Activated T-cell treated with anti-CD3 and anti-CD28 coated beads, Interleukin-2, amount 50 U/mL, for 72 hours (primary cell): ENCODE results near the gene SPN. TPM values are rescaled to one million over a fixed set of nuclear protein-coding genes. Genes with fewer than 3 reads are reported as not detected.
"Not testable (repeated sequence)": the region's sequence is repeated elsewhere in the genome, so short reads cannot be mapped to it uniquely, and the experiment has no call there.

Experiments used
- ATAC-seq, 2 donors: fragments of 150-1000 bp; cut with Tn5 transposase; replicated peaks in 1 of 2; 2 replicates each; pipeline ENCODE4 v1.10.0; 2021; ENCODE audit warnings: moderate library complexity in 2 of 2, mild to moderate bottlenecking in 1 of 2
- DNase-seq, 2 donors: peaks; one replicate each; pipeline ENCODE4 v3.0.0; 2021 to 2022; ENCODE audit warnings: mixed read lengths in 1 of 2
- H3K27ac Mint-ChIP-seq: one replicate; pipeline ENCODE4 v1.8.0; 2022; ENCODE audit warnings: mild to moderate bottlenecking, moderate library complexity, mixed read lengths
- H3K27me3 Mint-ChIP-seq: one replicate; pipeline ENCODE4 v1.8.0; 2022; ENCODE audit warnings: low read depth, mixed read lengths
- H3K36me3 Mint-ChIP-seq, 2 donors: one replicate each; pipeline ENCODE4 v1.8.0; 2022; ENCODE audit warnings: mixed read lengths in 2 of 2, mild to moderate bottlenecking in 1 of 2; ENCODE audit not compliant: insufficient read depth in 2 of 2
- H3K4me1 Mint-ChIP-seq: one replicate; pipeline ENCODE4 v1.8.0; 2022; ENCODE audit warnings: low read depth, mixed read lengths
- H3K4me3 Mint-ChIP-seq, 2 donors: one replicate each; pipeline ENCODE4 v1.8.0; 2022; ENCODE audit warnings: mild to moderate bottlenecking in 2 of 2, mixed read lengths in 2 of 2, moderate library complexity in 2 of 2
- H3K9me3 Mint-ChIP-seq, 2 donors: one replicate each; pipeline ENCODE4 v1.8.0; 2022; ENCODE audit warnings: mixed read lengths in 2 of 2
- total RNA-seq, 2 donors: library from RNA; stranded (reverse); gene quantifications; one replicate each; pipeline ENCODE4 v1.2.3, GENCODE V29; 2022

The SPN gene
- total RNA-seq, 2 donors from 2014 or later = 77.4 to 84.4 TPM

GRCh38 chr16:29708917-29709600, 46.0 kb downstream of the SPN start:
- H3K36me3 Mint-ChIP-seq = no peaks in the 10 kb centered on the region
- no peak overlapping the region for H3K27ac Mint-ChIP-seq
- no peaks in the 10 kb centered on the region for H3K9me3 Mint-ChIP-seq
- peaks cover 16% of the 10 kb centered on the region for H3K4me1 Mint-ChIP-seq
- ATAC-seq = no peak
- H3K27me3 Mint-ChIP-seq = no peaks in the 10 kb centered on the region
- DNase-seq = no peak
- H3K4me3 Mint-ChIP-seq = no peak overlapping the region

- not testable (repeated sequence) for DNase-seq, ATAC-seq, H3K9me3 Mint-ChIP-seq, H3K4me3 Mint-ChIP-seq, H3K27ac Mint-ChIP-seq, H3K36me3 Mint-ChIP-seq, H3K27me3 Mint-ChIP-seq
- H3K4me1 Mint-ChIP-seq = peaks cover 16% of the 10 kb centered on the region
Measured at GRCh38 chr16:29709657-29710056, 46.6 kb downstream of the SPN start.

GRCh38 chr16:29710227-29711219, 47.5 kb downstream of the SPN start:
- Mint-ChIP-seq H3K36me3 (no peaks in the 10 kb centered on the region), H3K4me1 (peaks cover 16% of the 10 kb centered on the region), H3K27ac (no peak overlapping the region), H3K27me3 (no peaks in the 10 kb centered on the region), H3K4me3 (peak overlapping the region in 1 of 2 donors; percentile 3), H3K9me3 (no peaks in the 10 kb centered on the region)
- ATAC-seq (peak; percentile 90 to 95), DNase-seq (peak; percentile 43 to 58)

GRCh38 chr16:29712809-29713208, 49.8 kb downstream of the SPN start:
- H3K4me1 Mint-ChIP-seq = peaks cover 16% of the 10 kb centered on the region
- ATAC-seq (no peak), DNase-seq (no peak)
- no peaks in the 10 kb centered on the region for H3K9me3 Mint-ChIP-seq
- no peaks in the 10 kb centered on the region for H3K36me3 Mint-ChIP-seq
- H3K27me3 Mint-ChIP-seq = no peaks in the 10 kb centered on the region
- H3K27ac Mint-ChIP-seq = no peak overlapping the region
- H3K4me3 Mint-ChIP-seq = no peak overlapping the region

GRCh38 chr16:29714396-29714795, 51.3 kb downstream of the SPN start:
- Mint-ChIP-seq H3K27ac (no peak overlapping the region), H3K36me3 (no peaks in the 10 kb centered on the region), H3K27me3 (no peaks in the 10 kb centered on the region), H3K9me3 (no peaks in the 10 kb centered on the region), H3K4me3 (no peak overlapping the region), H3K4me1 (peaks cover 16% of the 10 kb centered on the region)
- ATAC-seq (no peak), DNase-seq (no peak)

GRCh38 chr16:29714972-29715371, 51.9 kb downstream of the SPN start:
- Mint-ChIP-seq H3K27ac (no peak overlapping the region), H3K9me3 (no peaks in the 10 kb centered on the region), H3K36me3 (no peaks in the 10 kb centered on the region), H3K27me3 (no peaks in the 10 kb centered on the region), H3K4me1 (peaks cover 11% of the 10 kb centered on the region), H3K4me3 (no peak overlapping the region)
- ATAC-seq (no peak), DNase-seq (no peak)

- DNase-seq (no peak), ATAC-seq (no peak)
- Mint-ChIP-seq H3K27ac (no peak overlapping the region), H3K27me3 (no peaks in the 10 kb centered on the region), H3K36me3 (no peaks in the 10 kb centered on the region), H3K9me3 (no peaks in the 10 kb centered on the region), H3K4me3 (no peak overlapping the region), H3K4me1 (peaks cover 10% of the 10 kb centered on the region)
Measured at GRCh38 chr16:29717113-29717512, 54.1 kb downstream of the SPN start.

GRCh38 chr16:29719063-29719462, 56.0 kb downstream of the SPN start:
- DNase-seq = no peak
- Mint-ChIP-seq H3K27ac (no peak overlapping the region), H3K36me3 (no peaks in the 10 kb centered on the region)

More at GRCh38 chr16:29719063-29719462, 56.0 kb downstream of the SPN start:
- no peaks in the 10 kb centered on the region for H3K27me3 Mint-ChIP-seq
- H3K4me1 Mint-ChIP-seq = peaks cover 15% of the 10 kb centered on the region
- ATAC-seq = no peak
- H3K9me3 Mint-ChIP-seq = no peaks in the 10 kb centered on the region
- no peak overlapping the region for H3K4me3 Mint-ChIP-seq

Other genes starting within 250 kb of the SPN start
- gene BOLA2, start 208.9 kb upstream of the SPN start, total RNA-seq = 10 to 100 TPM; 12.0 to 14.6 TPM
- 10 to 100 TPM; 44.6 to 78.6 TPM for gene SLX1B, start 208.7 kb upstream of the SPN start, total RNA-seq
- gene SULT1A4, start 203.3 kb upstream of the SPN start, total RNA-seq = 1 to 10 TPM; 1.4 to 2.0 TPM
- 10 to 100 TPM; 81.5 to 90.4 TPM for gene NPIPB12, start 156.8 kb upstream of the SPN start, total RNA-seq
- gene QPRT, start 15.9 kb downstream of the SPN start, total RNA-seq = 1 to 10 TPM; 4.5 to 5.6 TPM
- 10 to 100 TPM; 23.7 to 25.9 TPM for gene C16orf54, start 82.7 kb downstream of the SPN start, total RNA-seq
- not detected for gene ZG16, start 115.0 kb downstream of the SPN start, total RNA-seq
- gene KIF22, start 127.5 kb downstream of the SPN start, total RNA-seq = 100 to 1,000 TPM; 153 to 180 TPM
- 100 to 1,000 TPM; 266 to 329 TPM for gene MAZ, start 143.3 kb downstream of the SPN start, total RNA-seq
- gene PRRT2, start 148.9 kb downstream of the SPN start, total RNA-seq = 1 to 10 TPM; 2.4 to 2.8 TPM
- gene PAGR1, start 152.9 kb downstream of the SPN start, total RNA-seq = 10 to 100 TPM; 14.8 to 17.8 TPM
- gene MVP, start 157.2 kb downstream of the SPN start, total RNA-seq = 100 to 1,000 TPM; 148 to 161 TPM
- gene CDIPT, start 200.0 kb downstream of the SPN start, total RNA-seq = 10 to 100 TPM; 48.7 to 56.0 TPM
- gene SEZ6L2, start 236.3 kb downstream of the SPN start, total RNA-seq = under 1 TPM; 0.31 to 0.44 TPM
- under 1 TPM; 0.82 to 0.93 TPM for gene ASPHD1, start 237.2 kb downstream of the SPN start, total RNA-seq